Endometrium (tissue), 2 donors: ENCODE results near the gene DCTD.

Experiments
- FAIRE-seq: peaks from 2 replicates; lab custom pipeline; 2012; peaks lifted over from hg19 to GRCh38; lab: Jason Lieb, UNC
- donor health status: control.
- donor health status: control.

The DCTD gene

GRCh38 chr4:182890202-182890601 lies 27.0 kb downstream of the DCTD start:
- no peak for FAIRE-seq

GRCh38 chr4:182888891-182889290 lies 28.3 kb downstream of the DCTD start:
- FAIRE-seq, result no peak

GRCh38 chr4:182886768-182887167 lies 30.4 kb downstream of the DCTD start:
- FAIRE-seq, result no peak

- no peak for FAIRE-seq
Measured at GRCh38 chr4:182886205-182886604, 31.0 kb downstream of the DCTD start.

- FAIRE-seq, result no peak
Measured at GRCh38 chr4:182885738-182886077, 31.5 kb downstream of the DCTD start.

GRCh38 chr4:182885022-182885737 lies 32.0 kb downstream of the DCTD start:
- no peak for FAIRE-seq

GRCh38 chr4:182884040-182884439 lies 33.1 kb downstream of the DCTD start:
- peak; percentile 94 for FAIRE-seq

- FAIRE-seq, result no peak
Measured at GRCh38 chr4:182883351-182883750, 33.8 kb downstream of the DCTD start.

- no peak for FAIRE-seq
Measured at GRCh38 chr4:182881914-182882313, 35.3 kb downstream of the DCTD start.

GRCh38 chr4:182880387-182881356 lies 36.5 kb downstream of the DCTD start:
- no peak for FAIRE-seq

- no peak for FAIRE-seq
Measured at GRCh38 chr4:182879913-182880312, 37.3 kb downstream of the DCTD start.

- no peak for FAIRE-seq
Measured at GRCh38 chr4:182878633-182879495, 38.3 kb downstream of the DCTD start.

GRCh38 chr4:182877326-182877883 lies 39.8 kb downstream of the DCTD start:
- FAIRE-seq, result no peak

- FAIRE-seq, result no peak
Measured at GRCh38 chr4:182876427-182876826, 40.8 kb downstream of the DCTD start.

GRCh38 chr4:182875453-182876405 lies 41.5 kb downstream of the DCTD start:
- no peak for FAIRE-seq

GRCh38 chr4:182874797-182875345 lies 42.3 kb downstream of the DCTD start:
- FAIRE-seq, result no peak

- FAIRE-seq, result no peak
Measured at GRCh38 chr4:182874304-182874751, 42.9 kb downstream of the DCTD start.

GRCh38 chr4:182873726-182874125 lies 43.5 kb downstream of the DCTD start:
- FAIRE-seq, result no peak

- no peak for FAIRE-seq
Measured at GRCh38 chr4:182873289-182873688, 43.9 kb downstream of the DCTD start.

- no peak for FAIRE-seq
Measured at GRCh38 chr4:182872886-182873285, 44.3 kb downstream of the DCTD start.
